Measurements from ENCODE around the gene SYT10. TPM values are rescaled to one million over a fixed set of nuclear protein-coding genes. Genes with fewer than 3 reads are reported as not detected.
A peak's percentile ranks its signal among the peaks of the same experiment; 100 is the strongest.

The SYT10 gene
- total RNA-seq, 1 donor from 2014 or later: 1.5 TPM

GRCh38 chr12:33438025-33438772, 1.4 kb downstream of the SYT10 start:
- peak overlapping the region; percentile 93 for H3K4me3 Mint-ChIP-seq
- no peak overlapping the region for H3K27ac Mint-ChIP-seq
- no peak for DNase-seq (ENCODE audit: extremely low spot score, unreplicated experiment)
- peaks cover 76% of the 10 kb centered on the region for H3K27me3 Mint-ChIP-seq
- TF ChIP-seq, protein P1, sequence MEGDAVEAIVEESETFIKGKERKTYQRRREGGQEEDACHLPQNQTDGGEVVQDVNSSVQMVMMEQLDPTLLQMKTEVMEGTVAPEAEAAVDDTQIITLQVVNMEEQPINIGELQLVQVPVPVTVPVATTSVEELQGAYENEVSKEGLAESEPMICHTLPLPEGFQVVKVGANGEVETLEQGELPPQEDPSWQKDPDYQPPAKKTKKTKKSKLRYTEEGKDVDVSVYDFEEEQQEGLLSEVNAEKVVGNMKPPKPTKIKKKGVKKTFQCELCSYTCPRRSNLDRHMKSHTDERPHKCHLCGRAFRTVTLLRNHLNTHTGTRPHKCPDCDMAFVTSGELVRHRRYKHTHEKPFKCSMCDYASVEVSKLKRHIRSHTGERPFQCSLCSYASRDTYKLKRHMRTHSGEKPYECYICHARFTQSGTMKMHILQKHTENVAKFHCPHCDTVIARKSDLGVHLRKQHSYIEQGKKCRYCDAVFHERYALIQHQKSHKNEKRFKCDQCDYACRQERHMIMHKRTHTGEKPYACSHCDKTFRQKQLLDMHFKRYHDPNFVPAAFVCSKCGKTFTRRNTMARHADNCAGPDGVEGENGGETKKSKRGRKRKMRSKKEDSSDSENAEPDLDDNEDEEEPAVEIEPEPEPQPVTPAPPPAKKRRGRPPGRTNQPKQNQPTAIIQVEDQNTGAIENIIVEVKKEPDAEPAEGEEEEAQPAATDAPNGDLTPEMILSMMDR (conservative IDR thresholded peaks at IDR 0.05): no peak
- H3K36me3 Mint-ChIP-seq: peaks cover 12% of the 10 kb centered on the region
- H3K9me3 Mint-ChIP-seq: no peaks in the 10 kb centered on the region
- no peaks in the 10 kb centered on the region for H3K4me1 Mint-ChIP-seq (ENCODE audit: unreplicated experiment)

DNA sequence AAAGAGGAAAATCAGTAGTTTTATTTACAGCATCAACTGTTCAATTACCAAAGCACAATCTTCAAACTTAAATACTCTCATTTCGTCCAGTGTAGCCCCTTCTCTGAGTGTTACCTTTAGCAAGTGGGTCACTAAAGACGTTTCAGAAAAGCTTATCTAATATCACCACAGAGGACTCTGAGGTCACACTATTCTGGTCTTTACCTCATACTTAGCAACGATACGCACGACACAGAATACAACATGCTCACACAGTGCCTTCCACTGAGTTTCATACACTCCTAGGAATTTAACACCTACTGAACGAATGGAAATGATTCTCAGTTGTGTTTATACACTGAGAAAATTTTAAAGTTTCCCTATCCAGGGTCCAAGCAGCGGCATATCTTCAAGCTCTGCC, 2.0 kb downstream of the SYT10 start:
- peak overlapping the region; percentile 93 for H3K4me3 Mint-ChIP-seq
- no peaks in the 10 kb centered on the region for H3K4me1 Mint-ChIP-seq (ENCODE audit: unreplicated experiment)
- TF ChIP-seq, protein P1 (conservative IDR thresholded peaks at IDR 0.05): no peak
- H3K9me3 Mint-ChIP-seq: no peaks in the 10 kb centered on the region
- peaks cover 9% of the 10 kb centered on the region for H3K36me3 Mint-ChIP-seq
- peaks cover 72% of the 10 kb centered on the region for H3K27me3 Mint-ChIP-seq
- H3K27ac Mint-ChIP-seq: no peak overlapping the region
- DNase-seq (ENCODE audit: extremely low spot score, unreplicated experiment): no peak

GRCh38 chr12:33432992-33433391, 6.6 kb downstream of the SYT10 start:
- TF ChIP-seq, protein P1 (conservative IDR thresholded peaks at IDR 0.05): no peak
- H3K9me3 Mint-ChIP-seq: no peaks in the 10 kb centered on the region
- no peak overlapping the region for H3K4me3 Mint-ChIP-seq
- H3K27ac Mint-ChIP-seq: no peak overlapping the region
- DNase-seq (ENCODE audit: extremely low spot score, unreplicated experiment): no peak
- H3K36me3 Mint-ChIP-seq: peaks cover 9% of the 10 kb centered on the region
- no peaks in the 10 kb centered on the region for H3K4me1 Mint-ChIP-seq (ENCODE audit: unreplicated experiment)
- peaks cover 32% of the 10 kb centered on the region for H3K27me3 Mint-ChIP-seq

DNA sequence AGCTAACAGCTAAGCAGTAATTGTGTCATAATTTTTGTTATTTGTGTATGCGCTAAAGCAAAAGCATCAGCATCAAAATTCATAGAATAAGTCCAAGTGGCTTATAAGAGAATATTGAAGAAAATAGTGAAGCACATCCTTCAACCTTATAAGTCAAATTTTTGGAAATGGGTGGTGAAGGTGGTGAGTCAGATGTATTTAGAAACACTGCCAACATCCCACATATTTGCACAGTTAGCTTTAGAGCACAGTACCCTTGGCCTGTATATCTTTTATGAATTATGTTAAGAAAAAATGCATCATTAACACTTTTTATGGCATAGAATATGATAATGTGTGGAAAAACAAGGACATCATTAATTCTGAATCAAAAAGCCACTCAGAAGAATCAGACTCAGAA, 8.0 kb downstream of the SYT10 start:
- Mint-ChIP-seq H3K36me3 (peaks cover 8% of the 10 kb centered on the region), H3K4me3 (no peak overlapping the region), H3K9me3 (no peaks in the 10 kb centered on the region), H3K4me1 (ENCODE audit: unreplicated experiment) (no peaks in the 10 kb centered on the region), H3K27ac (no peak overlapping the region), H3K27me3 (peaks cover 18% of the 10 kb centered on the region)
- DNase-seq (ENCODE audit: extremely low spot score, unreplicated experiment): no peak
- TF ChIP-seq, protein P1 (conservative IDR thresholded peaks at IDR 0.05): no peak

DNA sequence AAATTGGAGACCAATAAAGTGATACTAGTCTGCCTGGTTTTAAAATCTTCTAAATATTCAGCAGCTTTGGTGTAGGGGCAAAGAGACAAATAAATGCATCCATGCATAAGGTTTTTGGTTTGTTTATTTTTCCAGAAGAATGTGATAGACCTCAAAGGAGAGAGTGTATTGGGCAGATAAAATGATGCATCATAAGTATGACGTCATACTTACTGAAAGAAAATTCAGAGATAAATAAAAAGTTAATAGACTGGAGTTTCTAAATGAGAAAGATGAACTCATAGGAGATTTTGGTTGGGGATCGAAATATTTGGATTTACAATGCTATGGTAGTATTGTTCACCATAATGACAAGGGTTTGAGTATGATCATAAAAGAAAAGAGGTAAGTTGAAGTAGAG, 10.2 kb downstream of the SYT10 start:
- H3K9me3 Mint-ChIP-seq: no peaks in the 10 kb centered on the region
- H3K36me3 Mint-ChIP-seq: peaks cover 3% of the 10 kb centered on the region
- H3K4me1 Mint-ChIP-seq (ENCODE audit: unreplicated experiment): no peaks in the 10 kb centered on the region
- TF ChIP-seq, protein P1 (conservative IDR thresholded peaks at IDR 0.05): no peak
- no peak for DNase-seq (ENCODE audit: extremely low spot score, unreplicated experiment)
- peaks cover 7% of the 10 kb centered on the region for H3K27me3 Mint-ChIP-seq
- H3K4me3 Mint-ChIP-seq: no peak overlapping the region
- H3K27ac Mint-ChIP-seq: no peak overlapping the region

Data from type B pancreatic cell (in vitro differentiated cells).